Measurements from ENCODE around the gene EEA1.

The EEA1 gene

DNA sequence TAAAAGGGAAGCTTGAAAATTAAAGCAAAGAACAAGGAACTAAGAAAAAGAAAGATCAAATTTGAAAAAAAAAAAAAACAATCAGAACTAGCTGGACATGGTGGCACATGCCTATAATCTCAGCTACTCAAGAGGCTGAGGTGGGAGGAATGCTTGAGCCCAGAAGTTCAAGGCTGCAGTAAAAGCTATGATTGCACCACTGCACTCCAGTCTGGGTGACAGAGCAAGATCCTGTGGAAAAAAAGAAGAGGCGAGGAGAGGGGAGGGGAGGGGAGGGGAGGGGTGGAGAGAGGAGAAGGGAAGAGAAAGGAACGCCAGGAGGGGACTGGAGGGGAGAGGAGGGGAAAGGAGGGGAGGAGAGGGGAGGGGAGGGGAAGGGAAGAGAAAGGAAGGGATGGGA is 43.0 kb downstream of the EEA1 start:
- DNase-seq (ENCODE audit: low spot score) = no peak

DNA sequence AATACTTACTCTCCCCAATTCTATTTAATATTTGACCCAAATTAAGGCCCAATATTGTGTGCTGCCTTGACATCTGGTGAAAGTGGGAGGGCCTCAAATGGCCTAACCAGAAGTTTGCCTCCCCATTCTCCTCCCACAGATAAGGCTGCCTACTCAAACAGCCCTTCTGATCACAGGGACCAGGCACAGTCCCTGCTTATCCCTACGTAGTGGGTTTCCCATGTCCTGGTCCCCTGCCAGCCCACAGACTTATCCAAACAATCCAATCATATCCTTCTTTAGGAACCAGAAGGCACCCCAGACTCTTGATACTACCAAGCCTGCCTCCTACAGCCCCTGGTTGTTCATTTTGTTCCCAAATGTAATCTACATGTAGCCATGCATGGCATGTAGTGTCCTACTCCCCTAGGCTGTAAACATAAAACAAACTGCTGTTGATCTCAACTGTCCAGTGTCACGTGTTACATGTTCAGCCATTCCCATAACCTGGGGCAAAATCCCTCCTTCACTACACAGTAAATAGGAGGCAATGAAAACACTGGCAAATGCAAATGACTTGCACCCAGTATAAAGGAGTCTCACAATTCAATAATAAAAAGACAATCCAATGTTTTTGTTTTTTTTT is 49.3 kb downstream of the EEA1 start:
- no peak for DNase-seq (ENCODE audit: low spot score)

GRCh38 chr12:92877904-92878303 is 51.2 kb downstream of the EEA1 start:
- no peak for DNase-seq (ENCODE audit: low spot score)

GRCh38 chr12:92876496-92876895 is 52.6 kb downstream of the EEA1 start:
- no peak for DNase-seq (ENCODE audit: low spot score)

- DNase-seq (ENCODE audit: low spot score) = no peak
Observed at GRCh38 chr12:92871116-92871515, 58.0 kb downstream of the EEA1 start.

DNA sequence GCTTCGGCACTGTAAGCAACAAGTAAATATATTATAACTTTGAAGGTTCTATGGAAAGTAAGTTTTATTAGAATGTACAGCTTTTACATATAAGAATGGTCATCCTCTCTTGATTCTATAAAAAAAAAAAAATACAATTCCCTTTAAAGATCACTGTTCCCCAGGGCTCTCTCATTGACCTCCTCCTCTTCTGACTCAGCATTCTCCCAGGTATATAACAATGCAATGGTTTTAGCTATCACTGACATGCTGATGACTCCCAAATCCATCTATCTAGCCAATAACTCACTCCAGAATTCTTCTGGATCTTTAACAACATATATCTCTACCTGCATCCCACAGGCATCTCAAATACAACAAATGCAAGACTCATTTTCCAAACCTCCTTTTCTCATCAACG is 62.7 kb downstream of the EEA1 start:
- DNase-seq (ENCODE audit: low spot score) = no peak

DNA sequence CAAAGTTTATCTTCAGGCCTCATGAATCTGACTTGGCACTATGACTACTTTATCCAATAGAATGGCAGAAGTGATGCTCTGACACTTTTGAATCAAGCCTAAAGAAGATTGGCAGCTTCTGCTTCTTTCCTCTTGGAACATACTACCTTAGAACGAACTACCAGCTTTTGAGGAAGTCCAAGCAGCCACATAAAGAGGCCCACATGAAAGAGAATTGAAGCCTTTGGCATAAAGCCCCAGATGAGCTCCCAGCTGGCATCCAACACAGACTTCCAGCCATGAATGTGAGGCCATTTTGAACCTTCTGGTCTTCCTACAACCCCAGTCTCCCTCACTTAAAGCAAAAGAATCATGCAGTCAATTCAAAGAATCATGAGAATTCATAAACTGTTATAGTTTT is 65.8 kb downstream of the EEA1 start:
- no peak for DNase-seq (ENCODE audit: low spot score)

- DNase-seq (ENCODE audit: low spot score) = no peak
Observed at GRCh38 chr12:92861381-92861780, 67.7 kb downstream of the EEA1 start.

DNA sequence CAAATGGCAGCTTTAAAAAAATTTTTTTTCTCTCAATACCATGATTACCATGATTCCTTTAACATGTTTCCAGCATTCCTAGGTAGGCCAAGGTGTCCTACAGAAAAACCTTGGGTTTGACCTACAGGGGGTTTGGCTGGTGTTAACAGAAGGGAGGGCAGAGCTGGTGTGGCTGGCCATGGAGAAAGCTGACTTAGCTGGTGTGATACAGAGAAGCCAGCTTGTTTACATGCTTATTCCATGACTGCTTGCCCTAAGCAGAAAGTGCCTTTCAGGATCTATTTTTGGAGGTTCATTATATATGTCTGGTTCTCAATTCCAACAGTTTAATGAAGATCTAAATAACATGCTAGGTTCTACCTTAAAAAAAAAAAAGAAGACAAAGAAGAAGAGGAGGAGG is 68.6 kb downstream of the EEA1 start:
- DNase-seq (ENCODE audit: low spot score) = no peak

DNA sequence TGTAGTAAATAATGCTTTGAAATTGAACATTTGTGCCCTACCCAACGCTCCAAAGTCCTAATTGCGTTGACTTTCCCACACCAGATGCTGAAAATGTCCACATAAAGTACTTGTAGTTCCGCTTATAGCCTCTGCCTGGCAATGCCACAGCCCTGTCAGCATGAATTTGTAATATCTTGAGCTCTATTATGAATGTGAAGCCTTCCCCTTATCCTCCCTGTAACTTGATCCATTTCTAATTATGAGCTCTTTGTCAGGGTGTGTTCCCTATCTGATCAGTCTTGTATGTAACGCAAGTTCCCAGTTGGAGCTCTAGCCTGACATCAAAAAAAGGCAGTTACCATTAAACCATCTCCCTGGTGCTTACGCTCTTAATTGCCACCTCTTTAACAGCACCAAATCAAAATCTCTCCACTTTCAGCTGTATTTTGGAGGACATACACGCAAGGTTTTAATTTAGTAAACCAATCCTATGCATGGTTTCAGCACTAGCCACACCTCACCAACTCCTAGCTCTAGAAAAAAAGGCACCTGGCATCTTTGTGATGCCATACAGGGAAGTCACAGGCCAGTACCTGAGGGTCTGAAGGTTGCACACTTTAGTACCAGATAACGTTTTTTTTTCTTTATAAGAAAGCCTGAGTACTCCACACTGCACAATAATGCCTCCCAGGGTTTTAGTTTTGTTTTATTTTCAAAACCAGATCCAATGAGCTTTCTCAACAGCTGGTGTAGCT is 69.3 kb downstream of the EEA1 start:
- DNase-seq (ENCODE audit: low spot score) = no peak

DNA sequence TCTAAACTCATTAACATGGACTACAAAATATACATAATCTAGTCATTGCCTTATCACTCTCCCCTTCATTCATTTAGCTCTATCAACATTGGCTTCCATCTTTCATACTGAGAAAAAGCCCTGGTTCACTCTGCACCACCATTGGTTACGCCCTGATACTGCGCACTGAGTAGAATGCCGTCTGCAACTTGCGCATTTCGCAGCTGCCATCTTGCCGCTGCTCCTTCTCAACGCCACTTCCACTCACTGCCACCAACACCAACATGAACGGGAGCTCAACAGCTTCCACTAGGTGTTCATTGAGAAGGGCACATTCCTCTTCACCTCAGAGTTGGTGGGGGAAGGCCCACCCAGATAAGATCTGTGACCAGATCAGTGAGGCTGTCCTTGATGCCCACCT is 71.3 kb downstream of the EEA1 start:
- DNase-seq (ENCODE audit: low spot score) = no peak

- DNase-seq (ENCODE audit: low spot score) = no peak
Observed at GRCh38 chr12:92854344-92854743, 74.8 kb downstream of the EEA1 start.

DNA sequence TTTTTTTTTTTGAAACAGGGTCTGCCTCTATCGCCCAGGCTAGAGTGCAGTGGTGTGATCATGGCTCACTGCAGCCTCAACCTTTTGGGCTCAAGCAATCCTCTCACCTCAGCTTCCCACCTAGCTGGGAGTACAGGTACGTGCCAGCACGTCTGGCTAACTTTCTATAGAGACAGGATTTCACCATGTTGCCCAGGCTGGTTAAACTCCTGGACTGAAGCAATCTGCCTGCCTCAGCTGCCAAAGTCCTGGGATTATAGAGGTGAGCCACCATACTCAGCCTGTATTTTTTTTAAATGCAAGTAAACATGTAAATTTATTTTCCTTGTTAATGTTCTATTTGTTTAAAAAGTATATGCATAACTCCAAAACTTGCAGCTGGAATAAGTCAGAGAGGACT is 80.4 kb downstream of the EEA1 start:
- DNase-seq (ENCODE audit: low spot score) = no peak

GRCh38 chr12:92847368-92847767 is 81.7 kb downstream of the EEA1 start:
- no peak for DNase-seq (ENCODE audit: low spot score)

- no peak for DNase-seq (ENCODE audit: low spot score)
Observed at GRCh38 chr12:92845329-92845728, 83.8 kb downstream of the EEA1 start.

DNA sequence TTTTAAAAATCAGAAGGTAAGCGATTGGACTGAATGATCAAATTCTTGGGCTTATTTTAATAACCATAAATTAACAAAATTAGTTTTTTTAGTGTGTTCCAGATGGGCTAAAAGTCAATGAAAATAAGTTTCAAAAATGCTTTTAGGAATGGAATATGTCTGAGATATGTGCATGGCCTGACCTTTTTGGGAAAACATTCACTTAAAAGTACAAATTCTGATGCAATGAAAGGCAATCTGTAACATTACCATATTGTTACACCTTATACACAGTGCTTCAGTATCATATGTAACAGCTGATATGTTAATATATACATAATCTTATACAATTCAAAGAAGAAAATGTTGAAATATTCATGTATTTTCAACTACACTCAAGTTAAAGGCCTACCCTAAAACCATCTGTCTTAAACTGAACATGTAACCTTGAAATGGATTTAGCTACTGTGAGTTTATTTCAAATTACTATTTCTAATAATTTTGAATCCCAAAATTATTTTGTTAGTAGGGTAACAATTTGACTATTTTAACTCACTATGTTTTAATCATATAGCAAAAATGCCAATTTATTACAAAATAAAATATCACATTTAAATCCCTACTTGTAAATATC is 84.8 kb downstream of the EEA1 start:
- no peak for DNase-seq (ENCODE audit: low spot score)

DNA sequence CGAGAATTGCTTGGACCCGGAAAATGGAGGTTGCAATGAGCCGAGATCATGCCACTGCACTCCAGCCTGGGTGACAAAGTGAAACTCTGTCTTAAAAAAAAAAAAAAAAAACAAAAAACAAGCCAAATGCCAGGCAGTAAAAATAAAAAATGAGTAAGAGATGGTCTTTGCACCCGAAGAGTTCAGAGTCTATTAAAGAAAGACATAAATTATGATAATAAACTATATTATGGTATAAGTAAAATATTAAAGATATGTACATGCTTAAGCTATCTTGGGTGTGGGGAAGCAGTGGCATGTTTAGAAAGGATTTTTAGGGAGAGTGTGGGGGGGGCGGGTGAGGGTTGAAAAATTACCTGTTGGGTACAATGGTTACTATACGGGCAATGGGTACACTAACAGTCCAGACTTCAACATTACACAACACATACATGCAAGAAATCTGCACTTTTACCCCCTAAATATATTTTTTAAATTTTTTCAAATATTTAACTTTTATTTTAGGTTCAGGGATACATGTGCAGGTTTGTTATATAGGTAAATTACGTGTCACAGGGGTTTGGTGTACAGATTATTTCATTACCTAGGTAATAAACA is 99.3 kb downstream of the EEA1 start:
- DNase-seq (ENCODE audit: low spot score) = no peak

GRCh38 chr12:92828565-92828964 is 100.5 kb downstream of the EEA1 start:
- no peak for DNase-seq (ENCODE audit: low spot score)

GRCh38 chr12:92827836-92828431 is 101.2 kb downstream of the EEA1 start:
- peak; percentile 50 for DNase-seq (ENCODE audit: low spot score)

GRCh38 chr12:92821142-92821541 is 108.0 kb downstream of the EEA1 start:
- DNase-seq (ENCODE audit: low spot score) = no peak

GRCh38 chr12:92814584-92814983 is 114.5 kb downstream of the EEA1 start:
- peak; percentile 76 for DNase-seq (ENCODE audit: low spot score)

DNA sequence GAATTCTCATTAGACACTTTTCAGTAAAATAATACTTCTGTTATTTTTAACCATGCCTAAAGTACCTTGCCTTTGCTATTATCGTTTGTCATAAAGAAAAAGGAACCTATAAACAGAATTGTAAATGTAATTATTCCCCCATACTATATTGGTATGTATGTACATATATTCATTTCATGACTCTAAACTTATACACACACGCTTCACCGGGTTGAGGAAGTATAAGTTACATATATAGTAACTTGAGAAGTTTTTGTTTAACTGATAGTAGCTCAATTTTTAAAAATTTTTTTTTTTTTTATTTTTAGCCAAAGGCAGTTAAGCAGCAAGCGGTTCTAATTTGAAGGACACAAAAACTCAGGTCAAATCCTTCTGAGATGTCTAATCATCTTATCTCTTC is 118.7 kb downstream of the EEA1 start:
- DNase-seq (ENCODE audit: low spot score) = no peak

GRCh38 chr12:92803903-92804302 is 125.2 kb downstream of the EEA1 start:
- no peak for DNase-seq (ENCODE audit: low spot score)
